BE2C (cell line): ENCODE data around the gene RALGPS1.

Experiments
- DNase-seq: peaks from one replicate; pipeline ENCODE4 v3.0.0-alpha.2; 2020
- H3K27me3 ChIP-seq: fragments of 250-450 bp; sonication (Bioruptor Pico); 2 replicates; pipeline ENCODE4 v1.5.1; 2020; ENCODE audit warnings: mild to moderate bottlenecking
- H3K36me3 ChIP-seq: fragments of 250-450 bp; sonication (Bioruptor Pico); 2 replicates; pipeline ENCODE4 v1.5.1; 2020; ENCODE audit warnings: mild to moderate bottlenecking
- H3K4me1 ChIP-seq: fragments of 250-450 bp; sonication (Bioruptor Pico); 2 replicates; pipeline ENCODE4 v1.5.1; 2020
- H3K4me3 ChIP-seq: 2 replicates; pipeline ENCODE4 v1.5.1; 2011; ENCODE audit warnings: low read depth, low read length
- H3K9me3 ChIP-seq: fragments of 250-450 bp; sonication (Bioruptor Pico); 2 replicates; pipeline ENCODE4 v1.5.1; 2020
- CTCF ChIP-seq: IDR thresholded peaks from 2 replicates; pipeline ENCODE4 v1.5.1; 2012; ENCODE audit warnings: mild to moderate bottlenecking, low read depth, low read length

The RALGPS1 gene

GRCh38 chr9:127206666-127207065 is 292.1 kb downstream of the RALGPS1 start:
- peaks cover 3% of the 10 kb centered on the region; the same call in 1 of the 2 replicates for H3K4me1 ChIP-seq
- no peak for DNase-seq
- no peaks in the 10 kb centered on the region for H3K9me3 ChIP-seq
- no peak for TF ChIP-seq CTCF
- H3K36me3 ChIP-seq = no peaks in the 10 kb centered on the region
- no peaks in the 10 kb centered on the region for H3K27me3 ChIP-seq
- no peak overlapping the region for H3K4me3 ChIP-seq

GRCh38 chr9:127207734-127208410 is 293.3 kb downstream of the RALGPS1 start:
- no peak for TF ChIP-seq CTCF
- no peaks in the 10 kb centered on the region for H3K9me3 ChIP-seq
- H3K4me1 ChIP-seq = peaks cover 3% of the 10 kb centered on the region; the same call in 1 of the 2 replicates
- no peak for DNase-seq
- H3K4me3 ChIP-seq = no peak overlapping the region
- H3K36me3 ChIP-seq = no peaks in the 10 kb centered on the region
- no peaks in the 10 kb centered on the region for H3K27me3 ChIP-seq

- Histone ChIP-seq H3K4me1 (peaks cover 3% of the 10 kb centered on the region; the same call in 1 of the 2 replicates), H3K36me3 (no peaks in the 10 kb centered on the region), H3K9me3 (no peaks in the 10 kb centered on the region), H3K27me3 (no peaks in the 10 kb centered on the region), H3K4me3 (no peak overlapping the region)
- TF ChIP-seq CTCF = no peak
- no peak for DNase-seq
Measured at GRCh38 chr9:127208416-127208815, 293.8 kb downstream of the RALGPS1 start.

GRCh38 chr9:127209220-127209619 is 294.6 kb downstream of the RALGPS1 start:
- H3K4me1 ChIP-seq = peaks cover 3% of the 10 kb centered on the region; the same call in 1 of the 2 replicates
- no peaks in the 10 kb centered on the region for H3K9me3 ChIP-seq
- no peak for DNase-seq
- no peaks in the 10 kb centered on the region for H3K36me3 ChIP-seq
- no peaks in the 10 kb centered on the region for H3K27me3 ChIP-seq
- TF ChIP-seq CTCF = no peak
- H3K4me3 ChIP-seq = no peak overlapping the region

GRCh38 chr9:127209948-127210640 is 295.5 kb downstream of the RALGPS1 start:
- Histone ChIP-seq H3K27me3 (no peaks in the 10 kb centered on the region), H3K4me3 (no peak overlapping the region), H3K36me3 (no peaks in the 10 kb centered on the region), H3K4me1 (peaks cover 5% of the 10 kb centered on the region; the same call in 1 of the 2 replicates), H3K9me3 (no peaks in the 10 kb centered on the region)
- TF ChIP-seq CTCF = no peak
- no peak for DNase-seq
